NB4 (cell line): ENCODE results near the gene CHD6.

Experiments
- DNase-seq: peaks from one replicate; pipeline ENCODE4 v3.0.0; 2010; ENCODE audit warnings: low read depth
- H3K4me3 ChIP-seq: one replicate; pipeline ENCODE4 v1.5.1; 2011; ENCODE audit warnings: mild to moderate bottlenecking, low read depth, low read length, moderate library complexity
- MYC ChIP-seq: IDR thresholded peaks from 2 replicates; pipeline ENCODE4 v1.6.1; 2011; ENCODE audit warnings: low read depth, low read length
- POLR2A ChIP-seq: IDR thresholded peaks from 2 replicates; pipeline ENCODE4 v1.6.1; 2011; ENCODE audit warnings: mild to moderate bottlenecking; ENCODE audit not compliant: insufficient read length; ENCODE audit errors: extremely low read depth
- TF ChIP-seq, protein P1 (sequence below): IDR thresholded peaks from 2 replicates; pipeline ENCODE4 v1.6.1; 2011; ENCODE audit warnings: low read depth, low read length
- TF ChIP-seq, protein P2 (sequence below): IDR thresholded peaks from one replicate; pipeline ENCODE4 v1.5.1; 2012; ENCODE audit warnings: low read depth, low read length

The CHD6 gene

DNA sequence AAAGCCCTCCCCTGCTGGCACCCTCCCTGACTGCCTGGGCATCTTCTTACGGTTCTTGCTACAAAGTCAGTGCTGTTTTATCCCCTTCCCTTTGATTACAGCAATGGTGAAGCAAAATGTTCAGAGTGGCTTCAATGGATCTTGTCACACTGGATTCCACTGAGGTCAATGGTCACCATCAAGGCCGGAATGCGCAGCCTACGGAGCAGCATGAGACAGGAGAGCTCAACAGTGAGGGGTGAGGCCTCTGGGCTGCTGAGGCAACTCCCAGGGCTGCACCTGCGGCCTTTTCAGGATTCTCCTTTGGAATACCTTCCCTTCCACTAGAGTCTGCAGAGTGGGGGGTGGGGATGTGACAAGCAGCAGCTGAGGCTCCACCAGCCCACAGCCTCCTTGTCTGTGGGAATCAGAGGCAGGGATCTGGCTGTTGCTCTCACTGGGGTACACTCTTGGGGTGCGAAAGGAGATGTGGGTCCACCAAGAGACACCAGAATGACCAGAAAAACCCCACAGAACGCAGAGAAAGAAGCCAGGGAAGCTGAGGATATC, 211.2 kb downstream of the CHD6 start:
- TF ChIP-seq, protein P1, sequence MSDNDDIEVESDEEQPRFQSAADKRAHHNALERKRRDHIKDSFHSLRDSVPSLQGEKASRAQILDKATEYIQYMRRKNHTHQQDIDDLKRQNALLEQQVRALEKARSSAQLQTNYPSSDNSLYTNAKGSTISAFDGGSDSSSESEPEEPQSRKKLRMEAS, result no peak
- TF ChIP-seq, protein P2, sequence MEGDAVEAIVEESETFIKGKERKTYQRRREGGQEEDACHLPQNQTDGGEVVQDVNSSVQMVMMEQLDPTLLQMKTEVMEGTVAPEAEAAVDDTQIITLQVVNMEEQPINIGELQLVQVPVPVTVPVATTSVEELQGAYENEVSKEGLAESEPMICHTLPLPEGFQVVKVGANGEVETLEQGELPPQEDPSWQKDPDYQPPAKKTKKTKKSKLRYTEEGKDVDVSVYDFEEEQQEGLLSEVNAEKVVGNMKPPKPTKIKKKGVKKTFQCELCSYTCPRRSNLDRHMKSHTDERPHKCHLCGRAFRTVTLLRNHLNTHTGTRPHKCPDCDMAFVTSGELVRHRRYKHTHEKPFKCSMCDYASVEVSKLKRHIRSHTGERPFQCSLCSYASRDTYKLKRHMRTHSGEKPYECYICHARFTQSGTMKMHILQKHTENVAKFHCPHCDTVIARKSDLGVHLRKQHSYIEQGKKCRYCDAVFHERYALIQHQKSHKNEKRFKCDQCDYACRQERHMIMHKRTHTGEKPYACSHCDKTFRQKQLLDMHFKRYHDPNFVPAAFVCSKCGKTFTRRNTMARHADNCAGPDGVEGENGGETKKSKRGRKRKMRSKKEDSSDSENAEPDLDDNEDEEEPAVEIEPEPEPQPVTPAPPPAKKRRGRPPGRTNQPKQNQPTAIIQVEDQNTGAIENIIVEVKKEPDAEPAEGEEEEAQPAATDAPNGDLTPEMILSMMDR, result no peak
- TF ChIP-seq POLR2A (no peak), MYC (no peak)

DNA sequence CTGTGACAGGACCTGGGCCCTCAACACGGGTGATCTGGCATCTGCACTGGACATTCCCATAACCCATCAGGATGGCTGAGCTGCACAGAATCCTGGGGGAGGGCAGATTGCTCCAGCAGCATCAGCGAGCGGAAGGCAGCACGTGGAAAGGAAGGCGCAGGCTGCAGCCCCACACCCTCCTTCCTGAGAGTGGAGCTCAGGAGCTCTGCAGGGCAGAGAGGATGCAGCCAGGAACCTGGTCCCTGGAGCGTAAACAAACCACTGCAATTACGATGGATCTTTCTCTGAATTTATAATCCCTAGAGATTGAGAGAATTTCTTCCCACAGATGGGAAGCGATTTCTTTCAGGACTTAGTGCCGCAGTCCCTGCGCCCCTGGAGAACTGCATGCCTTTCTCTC, 211.8 kb downstream of the CHD6 start:
- no peak for TF ChIP-seq MYC
- TF ChIP-seq, protein P1, result no peak
- TF ChIP-seq, protein P2, result no peak
- H3K4me3 ChIP-seq, result no peak overlapping the region
- DNase-seq, result no peak

More for the DNA sequence above, 211.2 kb downstream of the CHD6 start:
- DNase-seq, result no peak
- H3K4me3 ChIP-seq, result no peak overlapping the region

GRCh38 chr20:41405436-41405835, 212.7 kb downstream of the CHD6 start:
- H3K4me3 ChIP-seq, result no peak overlapping the region
- DNase-seq, result no peak
- TF ChIP-seq, protein P2, result no peak
- TF ChIP-seq MYC, result no peak
- TF ChIP-seq POLR2A, result no peak
- TF ChIP-seq, protein P1, result no peak

GRCh38 chr20:41403604-41404003, 214.6 kb downstream of the CHD6 start:
- DNase-seq, result no peak
- no peak overlapping the region for H3K4me3 ChIP-seq
- TF ChIP-seq, protein P2, result no peak
- TF ChIP-seq MYC, result no peak
- TF ChIP-seq, protein P1, result no peak
- TF ChIP-seq POLR2A, result no peak

GRCh38 chr20:41398408-41398807, 219.8 kb downstream of the CHD6 start:
- TF ChIP-seq POLR2A (no peak), MYC (no peak)
- TF ChIP-seq, protein P1, result no peak
- H3K4me3 ChIP-seq, result no peak overlapping the region
- DNase-seq, result no peak

- no peak for DNase-seq
- TF ChIP-seq, protein P2, result no peak
- TF ChIP-seq MYC (no peak), POLR2A (no peak)
- TF ChIP-seq, protein P1, result no peak
- H3K4me3 ChIP-seq, result no peak overlapping the region
Observed at GRCh38 chr20:41395667-41396664, 222.2 kb downstream of the CHD6 start.
